Mesendoderm (in vitro differentiated cells): ENCODE measurements around the gene HOXA7.

Experiments used
- DNase-seq: peaks from one replicate; pipeline ENCODE4 v3.0.0; 2013
- H2AK5ac ChIP-seq: 2 replicates; pipeline ENCODE4 v1.6.1; 2013; ENCODE audit warnings: low read length, inconsistent platforms
- H2BK120ac ChIP-seq: 2 replicates; pipeline ENCODE4 v1.6.1; 2013; ENCODE audit warnings: low read depth, mild to moderate bottlenecking, low read length, moderate library complexity, mixed read lengths
- H2BK15ac ChIP-seq: replicated peaks from 2 replicates; pipeline ENCODE4 v1.6.1; 2013; ENCODE audit warnings: low read depth, mild to moderate bottlenecking, moderate library complexity
- H2BK5ac ChIP-seq: 2 replicates; pipeline ENCODE4 v1.6.1; 2013; ENCODE audit warnings: low read length, inconsistent platforms
- H3K18ac ChIP-seq: 2 replicates; pipeline ENCODE4 v1.6.1; 2013; ENCODE audit warnings: mild to moderate bottlenecking, low read length, mixed read lengths
- H3K23ac ChIP-seq: one replicate; pipeline ENCODE4 v1.6.1; 2013; ENCODE audit warnings: low read length
- H3K27ac ChIP-seq: 2 replicates; pipeline ENCODE4 v1.5.1; 2013; ENCODE audit warnings: low read depth, mild to moderate bottlenecking, inconsistent platforms, low read length, moderate library complexity
- H3K27me3 ChIP-seq: 2 replicates; pipeline ENCODE4 v1.6.1; 2013; ENCODE audit warnings: low read length, control low read depth, mild to moderate bottlenecking, inconsistent platforms; ENCODE audit not compliant: insufficient read depth, poor library complexity
- H3K36me3 ChIP-seq: 2 replicates; pipeline ENCODE4 v1.6.1; 2013; ENCODE audit warnings: low read length, inconsistent platforms; ENCODE audit not compliant: control insufficient read depth, insufficient read depth
- H3K4ac ChIP-seq: one replicate; pipeline ENCODE4 v1.6.1; 2013; ENCODE audit warnings: low read depth, mild to moderate bottlenecking, low read length, moderate library complexity
- H3K4me1 ChIP-seq: 2 replicates; pipeline ENCODE4 v1.6.1; 2013; ENCODE audit warnings: low read depth, low read length, inconsistent platforms; ENCODE audit not compliant: control insufficient read depth
- H3K4me2 ChIP-seq: 2 replicates; pipeline ENCODE4 v1.6.1; 2013; ENCODE audit warnings: low read length
- H3K4me3 ChIP-seq: 2 replicates; pipeline ENCODE4 v1.5.1; 2013; ENCODE audit warnings: mild to moderate bottlenecking, low read length
- H3K56ac ChIP-seq: one replicate; pipeline ENCODE4 v1.6.1; 2013; ENCODE audit warnings: low read length
- H3K79me1 ChIP-seq: 2 replicates; pipeline ENCODE4 v1.6.1; 2013; ENCODE audit warnings: low read length, inconsistent platforms
- H3K79me2 ChIP-seq: 2 replicates; pipeline ENCODE4 v1.6.1; 2013; ENCODE audit warnings: mild to moderate bottlenecking, low read length; ENCODE audit not compliant: control insufficient read depth, insufficient read depth
- H3K9ac ChIP-seq: 2 replicates; pipeline ENCODE4 v1.6.1; 2013; ENCODE audit warnings: low read length, inconsistent platforms
- H4K5ac ChIP-seq: one replicate; pipeline ENCODE4 v1.6.1; 2013; ENCODE audit warnings: low read length
- H4K8ac ChIP-seq: one replicate; pipeline ENCODE4 v1.6.1; 2013; ENCODE audit warnings: low read depth, mild to moderate bottlenecking, control low read depth, low read length, moderate library complexity
- WGBS: extraction: QIAGEN DNeasy Blood & Tissue Kit; methylation state at CpG from one replicate; pipeline ENCODE4 v1.1.7; 2013; ENCODE audit warnings: low lambda C conversion rate, missing lambda C conversion rate; ENCODE audit not compliant: insufficient coverage; ENCODE audit errors: extremely low coverage; 5-methylcytosine and 5-hydroxymethylcytosine counted together

The HOXA7 gene

GRCh38 chr7:27157702-27158431 lies 1.4 kb upstream of the HOXA7 start:
- Histone ChIP-seq H4K5ac (no peak overlapping the region), H3K27me3 (peaks cover 91% of the 10 kb centered on the region), H2BK120ac (no peak overlapping the region), H2BK5ac (no peak overlapping the region), H3K36me3 (no peaks in the 10 kb centered on the region), H3K23ac (peak overlapping the region; percentile 66), H3K4ac (no peak overlapping the region), H2BK15ac (no peak overlapping the region), H3K27ac (no peak overlapping the region), H3K4me2 (no peak overlapping the region), H2AK5ac (no peak overlapping the region), H3K18ac (no peak overlapping the region), H3K79me2 (no peaks in the 10 kb centered on the region), H3K4me3 (no peak overlapping the region), H3K56ac (no peak overlapping the region), H4K8ac (no peak overlapping the region), H3K79me1 (no peaks in the 10 kb centered on the region), H3K4me1 (no peaks in the 10 kb centered on the region), H3K9ac (no peak overlapping the region)
- no CpG with 5 or more reads among the region's 30 CpGs for WGBS
- DNase-seq: no peak

- Histone ChIP-seq H3K27me3 (peaks cover 92% of the 10 kb centered on the region), H3K4me3 (no peak overlapping the region), H3K27ac (no peak overlapping the region), H3K18ac (no peak overlapping the region), H2BK120ac (no peak overlapping the region), H4K5ac (no peak overlapping the region), H3K23ac (peak overlapping the region; percentile 66), H3K36me3 (no peaks in the 10 kb centered on the region), H2BK5ac (no peak overlapping the region), H3K9ac (no peak overlapping the region), H3K4me1 (no peaks in the 10 kb centered on the region), H2AK5ac (no peak overlapping the region), H3K79me1 (no peaks in the 10 kb centered on the region), H3K56ac (no peak overlapping the region), H2BK15ac (no peak overlapping the region), H3K79me2 (no peaks in the 10 kb centered on the region), H3K4ac (no peak overlapping the region), H4K8ac (no peak overlapping the region), H3K4me2 (no peak overlapping the region)
- no CpG with 5 or more reads among the region's 30 CpGs for WGBS
- no peak for DNase-seq
Observed at GRCh38 chr7:27156916-27157701, 634 bp upstream of the HOXA7 start.

- H2BK120ac ChIP-seq: no peak overlapping the region
- H3K27me3 ChIP-seq: peaks cover 95% of the 10 kb centered on the region
- no peaks in the 10 kb centered on the region for H3K4me1 ChIP-seq
- no peaks in the 10 kb centered on the region for H3K79me2 ChIP-seq
- no peak overlapping the region for H4K5ac ChIP-seq
- no peak overlapping the region for H3K4me3 ChIP-seq
- H3K36me3 ChIP-seq: no peaks in the 10 kb centered on the region
- H3K18ac ChIP-seq: no peak overlapping the region
- H2BK5ac ChIP-seq: no peak overlapping the region
- H3K4ac ChIP-seq: no peak overlapping the region
- H2AK5ac ChIP-seq: no peak overlapping the region
- no peak overlapping the region for H3K9ac ChIP-seq
- no peak for DNase-seq
- H2BK15ac ChIP-seq: no peak overlapping the region
- no peak overlapping the region for H3K27ac ChIP-seq
- no peak overlapping the region for H3K56ac ChIP-seq
- no peak overlapping the region for H3K23ac ChIP-seq
- no peaks in the 10 kb centered on the region for H3K79me1 ChIP-seq
- peak overlapping the region; percentile 35 for H3K4me2 ChIP-seq
- no CpG with 5 or more reads among the region's 63 CpGs for WGBS
- H4K8ac ChIP-seq: no peak overlapping the region
Observed at GRCh38 chr7:27155816-27156507, 513 bp downstream of the HOXA7 start.

- DNase-seq: no peak
- no peak overlapping the region for H3K4me3 ChIP-seq
- no peak overlapping the region for H4K8ac ChIP-seq
- no peak overlapping the region for H2AK5ac ChIP-seq
- H3K27ac ChIP-seq: no peak overlapping the region
- H3K9ac ChIP-seq: no peak overlapping the region
- H2BK120ac ChIP-seq: no peak overlapping the region
- H3K4me1 ChIP-seq: no peaks in the 10 kb centered on the region
- H2BK5ac ChIP-seq: no peak overlapping the region
- H3K36me3 ChIP-seq: no peaks in the 10 kb centered on the region
- no peak overlapping the region for H2BK15ac ChIP-seq
- H3K18ac ChIP-seq: no peak overlapping the region
- H3K79me2 ChIP-seq: no peaks in the 10 kb centered on the region
- no peak overlapping the region for H3K4me2 ChIP-seq
- WGBS: no CpG with 5 or more reads among the region's 48 CpGs
- peaks cover 94% of the 10 kb centered on the region for H3K27me3 ChIP-seq
- no peak overlapping the region for H3K23ac ChIP-seq
- no peak overlapping the region for H4K5ac ChIP-seq
- no peaks in the 10 kb centered on the region for H3K79me1 ChIP-seq
- H3K56ac ChIP-seq: no peak overlapping the region
- H3K4ac ChIP-seq: no peak overlapping the region
Observed at GRCh38 chr7:27154901-27155815, 1.3 kb downstream of the HOXA7 start.

DNA sequence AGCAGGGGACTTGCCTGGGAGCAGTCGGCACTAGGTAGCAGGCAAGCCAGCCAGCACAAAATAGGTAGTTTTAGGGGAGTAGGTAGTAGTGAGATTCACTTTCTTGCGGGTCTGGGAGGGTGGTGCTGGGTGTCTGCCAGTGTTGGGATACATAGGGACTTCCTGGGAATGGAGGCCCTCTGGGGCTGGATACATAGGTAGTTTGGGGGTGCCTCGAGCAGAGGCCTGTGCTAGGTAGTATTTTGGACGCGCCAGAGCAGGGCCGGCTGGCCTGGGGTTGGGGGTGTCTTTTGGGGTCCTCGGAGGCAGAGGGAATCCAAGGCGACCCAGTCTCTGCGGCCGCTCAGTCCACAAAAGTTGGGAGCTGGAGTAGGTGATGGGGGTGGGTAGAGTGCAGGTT lies 2.1 kb downstream of the HOXA7 start:
- Histone ChIP-seq H3K4me2 (no peak overlapping the region), H3K4me3 (no peak overlapping the region), H3K36me3 (no peaks in the 10 kb centered on the region), H3K27ac (no peak overlapping the region), H3K27me3 (peaks cover 92% of the 10 kb centered on the region), H2BK120ac (no peak overlapping the region), H3K79me2 (no peaks in the 10 kb centered on the region), H4K8ac (no peak overlapping the region), H3K79me1 (no peaks in the 10 kb centered on the region), H3K4ac (no peak overlapping the region), H3K56ac (no peak overlapping the region), H3K4me1 (no peaks in the 10 kb centered on the region), H4K5ac (no peak overlapping the region), H2AK5ac (no peak overlapping the region), H3K23ac (no peak overlapping the region), H3K9ac (no peak overlapping the region), H3K18ac (no peak overlapping the region), H2BK15ac (no peak overlapping the region), H2BK5ac (no peak overlapping the region)
- no peak for DNase-seq
- WGBS: no CpG with 5 or more reads among the region's 10 CpGs
